ENCODE results near the gene PCDHB9.
"Not testable (repeated sequence)": the region's sequence is repeated elsewhere in the genome, so short reads cannot be mapped to it uniquely, and the experiment has no call there.

Gene PCDHB9

DNA sequence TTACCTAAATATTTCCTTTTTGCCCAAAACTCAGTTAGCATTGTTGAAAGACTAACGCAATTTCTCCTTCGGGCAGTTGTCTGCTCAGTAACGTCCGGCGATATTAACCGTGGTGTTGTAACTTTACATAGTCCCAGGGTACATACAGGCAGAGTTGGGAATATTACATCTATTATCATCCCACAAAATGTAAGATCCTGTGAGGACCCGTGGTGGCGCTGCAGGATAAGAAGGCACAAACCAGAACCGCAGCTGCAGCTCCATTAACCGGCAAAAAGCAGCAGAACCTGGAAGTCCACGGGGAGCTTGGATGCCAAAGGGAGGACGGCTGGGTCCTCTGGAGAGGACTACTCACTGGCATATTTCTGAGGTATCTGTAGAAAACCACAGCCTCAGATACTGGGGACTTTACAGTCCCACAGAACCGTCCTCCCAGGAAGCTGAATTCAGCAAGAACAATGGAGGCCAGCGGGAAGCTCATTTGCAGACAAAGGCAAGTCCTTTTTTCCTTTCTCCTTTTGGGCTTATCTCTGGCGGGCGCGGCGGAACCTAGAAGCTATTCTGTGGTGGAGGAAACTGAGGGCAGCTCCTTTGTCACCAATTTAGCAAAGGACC is 9.3 kb upstream of the PCDHB9 start, which contains the start of gene PCDHB8:
TSS of gene PCDHB8 (plus strand) at position 214 of the 615 bp plus-strand sequence. CDS start at position 459, 245 bp downstream.
- not testable (repeated sequence) for H3K9ac ChIP-seq (ENCODE audit: low read depth, low read length); H3K4me1 ChIP-seq (ENCODE audit: insufficient read depth, low read length)

DNA sequence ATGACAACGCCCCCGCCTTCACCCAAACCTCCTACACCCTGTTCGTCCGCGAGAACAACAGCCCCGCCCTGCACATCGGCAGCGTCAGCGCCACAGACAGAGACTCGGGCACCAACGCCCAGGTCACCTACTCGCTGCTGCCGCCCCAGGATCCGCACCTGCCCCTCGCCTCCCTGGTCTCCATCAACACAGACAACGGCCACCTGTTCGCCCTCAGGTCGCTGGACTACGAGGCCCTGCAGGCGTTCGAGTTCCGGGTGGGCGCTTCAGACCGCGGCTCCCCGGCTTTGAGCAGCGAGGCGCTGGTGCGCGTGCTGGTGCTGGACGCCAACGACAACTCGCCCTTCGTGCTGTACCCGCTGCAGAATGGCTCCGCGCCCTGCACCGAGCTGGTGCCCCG is 7.6 kb upstream of the PCDHB9 start:
- H3K36me3 ChIP-seq (ENCODE audit: insufficient read depth, low read length); H3K9ac ChIP-seq (ENCODE audit: low read depth, low read length); H3K4me1 ChIP-seq (ENCODE audit: insufficient read depth, low read length); H3K9me3 ChIP-seq (ENCODE audit: control insufficient read depth, insufficient read depth, low read length): not testable (repeated sequence)

More for the DNA sequence above, 9.3 kb upstream of the PCDHB9 start, which contains the start of gene PCDHB8:
- not testable (repeated sequence) for H3K36me3 ChIP-seq (ENCODE audit: insufficient read depth, low read length); H3K9me3 ChIP-seq (ENCODE audit: control insufficient read depth, insufficient read depth, low read length)

DNA sequence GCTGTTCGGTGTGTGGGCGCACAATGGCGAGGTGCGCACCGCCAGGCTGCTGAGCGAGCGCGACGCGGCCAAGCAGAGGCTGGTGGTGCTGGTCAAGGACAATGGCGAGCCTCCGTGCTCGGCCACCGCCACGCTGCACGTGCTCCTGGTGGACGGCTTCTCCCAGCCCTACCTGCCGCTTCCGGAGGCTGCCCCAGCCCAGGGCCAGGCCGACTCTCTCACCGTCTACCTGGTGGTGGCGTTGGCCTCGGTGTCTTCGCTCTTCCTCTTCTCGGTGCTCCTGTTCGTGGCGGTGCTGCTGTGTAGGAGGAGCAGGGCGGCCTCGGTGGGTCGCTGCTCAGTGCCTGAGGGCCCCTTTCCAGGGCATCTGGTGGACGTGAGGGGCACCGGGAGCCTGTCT is 7.1 kb upstream of the PCDHB9 start:
- H3K36me3 ChIP-seq (ENCODE audit: insufficient read depth, low read length); H3K9me3 ChIP-seq (ENCODE audit: control insufficient read depth, insufficient read depth, low read length); H3K4me1 ChIP-seq (ENCODE audit: insufficient read depth, low read length); H3K9ac ChIP-seq (ENCODE audit: low read depth, low read length): not testable (repeated sequence)

GRCh38 chr5:141180313-141180712 is 6.6 kb upstream of the PCDHB9 start:
- Histone ChIP-seq H3K36me3 (ENCODE audit: insufficient read depth, low read length) (no peaks in the 10 kb centered on the region), H3K9ac (ENCODE audit: low read depth, low read length) (no peak overlapping the region), H3K4me1 (ENCODE audit: insufficient read depth, low read length) (no peaks in the 10 kb centered on the region), H3K9me3 (ENCODE audit: control insufficient read depth, insufficient read depth, low read length) (0 out of 2 replicates have a peak, but pooled peaks cover 3% of the 10 kb centered on the region)

DNA sequence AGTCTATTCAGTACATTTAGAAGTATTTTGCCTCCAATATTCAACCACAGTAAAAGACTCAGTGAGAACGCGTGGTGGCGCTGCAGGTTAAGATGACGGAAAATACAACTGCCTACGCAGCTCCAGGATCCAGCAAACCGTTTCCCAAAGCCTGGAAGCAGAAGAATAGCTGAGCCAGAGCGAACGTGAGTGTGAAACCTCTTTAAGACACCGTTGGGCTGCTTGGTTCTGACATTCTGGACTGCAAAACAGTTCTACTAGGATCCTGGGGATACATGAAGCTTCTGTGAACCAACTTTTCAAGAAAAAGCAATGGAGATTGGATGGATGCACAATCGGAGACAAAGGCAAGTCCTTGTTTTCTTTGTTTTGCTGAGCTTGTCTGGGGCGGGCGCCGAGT is 4.7 kb upstream of the PCDHB9 start, which contains the start of gene PCDHB16:
TSS of gene PCDHB16 (plus strand) at position 140 of the 400 bp plus-strand sequence. CDS start at position 313, 173 bp downstream.
- H3K4me1 ChIP-seq (ENCODE audit: insufficient read depth, low read length), result no peaks in the 10 kb centered on the region
- 0 out of 2 replicates have a peak, but pooled peaks cover 3% of the 10 kb centered on the region for H3K9me3 ChIP-seq (ENCODE audit: control insufficient read depth, insufficient read depth, low read length)
- H3K9ac ChIP-seq (ENCODE audit: low read depth, low read length), result 0 out of 2 replicates have a peak within 1 kb of the TSS, but pooled peaks have one; percentile 0
- no peaks in the 10 kb centered on the region for H3K36me3 ChIP-seq (ENCODE audit: insufficient read depth, low read length)

- not testable (repeated sequence) for H3K9me3 ChIP-seq (ENCODE audit: control insufficient read depth, insufficient read depth, low read length); H3K36me3 ChIP-seq (ENCODE audit: insufficient read depth, low read length); H3K9ac ChIP-seq (ENCODE audit: low read depth, low read length); H3K4me1 ChIP-seq (ENCODE audit: insufficient read depth, low read length)
Observed at GRCh38 chr5:141184117-141184855, 2.7 kb upstream of the PCDHB9 start.

DNA sequence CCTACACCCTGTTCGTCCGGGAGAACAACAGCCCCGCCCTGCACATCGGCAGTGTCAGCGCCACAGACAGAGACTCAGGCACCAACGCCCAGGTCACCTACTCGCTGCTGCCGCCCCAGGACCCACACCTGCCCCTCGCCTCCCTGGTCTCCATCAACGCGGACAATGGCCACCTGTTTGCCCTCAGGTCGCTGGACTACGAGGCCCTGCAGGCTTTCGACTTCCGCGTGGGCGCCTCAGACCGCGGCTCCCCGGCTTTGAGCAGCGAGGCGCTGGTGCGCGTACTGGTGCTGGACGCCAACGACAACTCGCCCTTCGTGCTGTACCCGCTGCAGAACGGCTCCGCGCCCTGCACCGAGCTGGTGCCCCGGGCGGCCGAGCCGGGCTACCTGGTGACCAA is 1.7 kb downstream of the PCDHB9 start:
- H3K9ac ChIP-seq (ENCODE audit: low read depth, low read length); H3K36me3 ChIP-seq (ENCODE audit: insufficient read depth, low read length); H3K9me3 ChIP-seq (ENCODE audit: control insufficient read depth, insufficient read depth, low read length); H3K4me1 ChIP-seq (ENCODE audit: insufficient read depth, low read length): not testable (repeated sequence)

DNA sequence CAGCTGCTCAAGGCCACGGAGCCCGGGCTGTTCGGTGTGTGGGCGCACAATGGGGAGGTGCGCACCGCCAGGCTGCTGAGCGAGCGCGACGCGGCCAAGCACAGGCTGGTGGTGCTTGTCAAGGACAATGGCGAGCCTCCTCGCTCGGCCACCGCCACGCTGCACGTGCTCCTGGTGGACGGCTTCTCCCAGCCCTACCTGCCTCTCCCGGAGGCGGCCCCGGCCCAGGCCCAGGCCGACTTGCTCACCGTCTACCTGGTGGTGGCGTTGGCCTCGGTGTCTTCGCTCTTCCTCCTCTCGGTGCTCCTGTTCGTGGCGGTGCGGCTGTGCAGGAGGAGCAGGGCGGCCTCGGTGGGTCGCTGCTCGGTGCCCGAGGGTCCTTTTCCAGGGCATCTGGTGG is 2.2 kb downstream of the PCDHB9 start:
- not testable (repeated sequence) for H3K9ac ChIP-seq (ENCODE audit: low read depth, low read length); H3K36me3 ChIP-seq (ENCODE audit: insufficient read depth, low read length); H3K9me3 ChIP-seq (ENCODE audit: control insufficient read depth, insufficient read depth, low read length); H3K4me1 ChIP-seq (ENCODE audit: insufficient read depth, low read length)

GRCh38 chr5:141192110-141192725 is 5.3 kb downstream of the PCDHB9 start, which contains the start of gene PCDHB10:
PCDHB10 (plus strand) TSS chr5:141192353; CDS start chr5:141192553, 200 bp downstream.
- no peaks in the 10 kb centered on the region for H3K36me3 ChIP-seq (ENCODE audit: insufficient read depth, low read length)
- H3K9ac ChIP-seq (ENCODE audit: low read depth, low read length), result peak within 1 kb of the TSS; percentile 41
- H3K4me1 ChIP-seq (ENCODE audit: insufficient read depth, low read length), result no peaks in the 10 kb centered on the region
- H3K9me3 ChIP-seq (ENCODE audit: control insufficient read depth, insufficient read depth, low read length), result peaks cover 4% of the 10 kb centered on the region; the same call in 1 of the 2 replicates

- H3K4me1 ChIP-seq (ENCODE audit: insufficient read depth, low read length); H3K9ac ChIP-seq (ENCODE audit: low read depth, low read length); H3K9me3 ChIP-seq (ENCODE audit: control insufficient read depth, insufficient read depth, low read length); H3K36me3 ChIP-seq (ENCODE audit: insufficient read depth, low read length): not testable (repeated sequence)
Observed at GRCh38 chr5:141194332-141194731, 7.4 kb downstream of the PCDHB9 start.

- Histone ChIP-seq H3K36me3 (ENCODE audit: insufficient read depth, low read length) (no peaks in the 10 kb centered on the region), H3K4me1 (ENCODE audit: insufficient read depth, low read length) (no peaks in the 10 kb centered on the region), H3K9me3 (ENCODE audit: control insufficient read depth, insufficient read depth, low read length) (peaks cover 4% of the 10 kb centered on the region; the same call in 1 of the 2 replicates), H3K9ac (ENCODE audit: low read depth, low read length) (no peak overlapping the region)
Observed at GRCh38 chr5:141196363-141196762, 9.4 kb downstream of the PCDHB9 start.

- no peak within 1 kb of the TSS for H3K9ac ChIP-seq (ENCODE audit: low read depth, low read length)
- H3K4me1 ChIP-seq (ENCODE audit: insufficient read depth, low read length), result no peaks in the 10 kb centered on the region
- no peaks in the 10 kb centered on the region for H3K36me3 ChIP-seq (ENCODE audit: insufficient read depth, low read length)
- peaks cover 4% of the 10 kb centered on the region; the same call in 1 of the 2 replicates for H3K9me3 ChIP-seq (ENCODE audit: control insufficient read depth, insufficient read depth, low read length)
Observed at GRCh38 chr5:141199359-141200235, 12.6 kb downstream of the PCDHB9 start, which contains the start of gene PCDHB11. PCDHB11 (plus strand) TSS chr5:141199627; CDS start chr5:141199775, 148 bp downstream.

DNA sequence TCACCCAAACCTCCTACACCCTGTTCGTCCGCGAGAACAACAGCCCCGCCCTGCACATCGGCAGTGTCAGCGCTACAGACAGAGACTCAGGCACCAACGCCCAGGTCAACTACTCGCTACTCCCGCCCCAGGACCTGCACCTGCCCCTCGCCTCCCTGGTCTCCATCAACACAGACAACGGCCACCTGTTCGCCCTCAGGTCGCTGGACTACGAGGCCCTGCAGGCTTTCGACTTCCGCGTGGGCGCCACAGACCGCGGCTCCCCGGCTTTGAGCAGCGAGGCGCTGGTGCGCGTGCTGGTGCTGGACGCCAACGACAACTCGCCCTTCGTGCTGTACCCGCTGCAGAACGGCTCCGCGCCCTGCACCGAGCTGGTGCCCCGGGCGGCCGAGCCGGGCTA is 14.2 kb downstream of the PCDHB9 start:
- H3K9ac ChIP-seq (ENCODE audit: low read depth, low read length); H3K4me1 ChIP-seq (ENCODE audit: insufficient read depth, low read length); H3K36me3 ChIP-seq (ENCODE audit: insufficient read depth, low read length); H3K9me3 ChIP-seq (ENCODE audit: control insufficient read depth, insufficient read depth, low read length): not testable (repeated sequence)

DNA sequence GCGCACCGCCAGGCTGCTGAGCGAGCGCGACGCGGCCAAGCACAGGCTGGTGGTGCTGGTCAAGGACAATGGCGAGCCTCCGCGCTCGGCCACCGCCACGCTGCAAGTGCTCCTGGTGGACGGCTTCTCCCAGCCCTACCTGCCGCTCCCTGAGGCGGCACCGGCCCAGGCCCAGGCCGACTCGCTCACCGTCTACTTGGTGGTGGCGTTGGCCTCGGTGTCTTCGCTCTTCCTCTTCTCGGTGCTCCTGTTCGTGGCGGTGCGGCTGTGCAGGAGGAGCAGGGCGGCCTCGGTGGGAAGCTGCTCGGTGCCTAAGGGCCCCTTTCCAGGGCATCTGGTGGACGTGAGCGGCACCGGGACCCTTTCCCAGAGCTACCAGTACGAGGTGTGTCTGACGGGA is 14.7 kb downstream of the PCDHB9 start:
- H3K36me3 ChIP-seq (ENCODE audit: insufficient read depth, low read length); H3K9me3 ChIP-seq (ENCODE audit: control insufficient read depth, insufficient read depth, low read length); H3K9ac ChIP-seq (ENCODE audit: low read depth, low read length); H3K4me1 ChIP-seq (ENCODE audit: insufficient read depth, low read length): not testable (repeated sequence)
